SK-N-SH treated with all-trans-retinoic acid at 6 μM for 48 hours (cell line): ENCODE data around the gene ZACN.

ENCODE experiments used
- ATAC-seq: fragments of 200-7000 bp; cut with Tn5 transposase; 3 replicates; pipeline ENCODE4 v1.9.1; 2020; ENCODE audit warnings: mild to moderate bottlenecking, moderate library complexity
- ARNTL ChIP-seq: fragments of 450-650 bp; formaldehyde crosslinking; IDR thresholded peaks from 2 replicates; pipeline ENCODE4 v1.5.0; 2020; ENCODE audit warnings: low read depth, mild to moderate bottlenecking, moderate library complexity, borderline replicate concordance
- BACH2 ChIP-seq: fragments of 250-450 bp; sonication (Bioruptor Pico); IDR thresholded peaks from 2 replicates; pipeline ENCODE4 v1.9.0; 2021; ENCODE audit warnings: mild to moderate bottlenecking, borderline replicate concordance
- CSDC2 ChIP-seq: fragments of 250-450 bp; sonication (Bioruptor Pico); IDR thresholded peaks from 2 replicates; pipeline ENCODE4 v1.5.0; 2020; ENCODE audit warnings: mild to moderate bottlenecking, moderate library complexity
- ESRRG ChIP-seq: fragments of 250-450 bp; sonication (Bioruptor Pico); IDR thresholded peaks from 2 replicates; pipeline ENCODE4 v1.6.1; 2021; ENCODE audit warnings: mild to moderate bottlenecking
- GLIS3 ChIP-seq: fragments of 250-450 bp; sonication (Bioruptor Pico); IDR thresholded peaks from 2 replicates; pipeline ENCODE4 v1.5.0; 2020; ENCODE audit warnings: mild to moderate bottlenecking, moderate library complexity
- ISL1 ChIP-seq: fragments of 250-450 bp; sonication (Bioruptor Pico); IDR thresholded peaks from 2 replicates; pipeline ENCODE4 v2.1.2; 2022; ENCODE audit warnings: mild to moderate bottlenecking, moderate library complexity
- OSR1 ChIP-seq: fragments of 250-450 bp; sonication (Bioruptor Pico); IDR thresholded peaks from 2 replicates; pipeline ENCODE4 v1.8.0; 2022; ENCODE audit warnings: moderate library complexity, mild to moderate bottlenecking, inconsistent platforms
- PPARA ChIP-seq: fragments of 250-450 bp; sonication (Bioruptor Pico); IDR thresholded peaks from 2 replicates; pipeline ENCODE4 v1.5.0; 2020; ENCODE audit warnings: mild to moderate bottlenecking, borderline replicate concordance
- RARB ChIP-seq: fragments of 250-450 bp; sonication (Bioruptor Pico); IDR thresholded peaks from 2 replicates; pipeline ENCODE4 v1.8.0; 2021; ENCODE audit warnings: mild to moderate bottlenecking, moderate library complexity
- SNAI2 ChIP-seq: fragments of 250-450 bp; sonication (Bioruptor Pico); IDR thresholded peaks from 2 replicates; pipeline ENCODE4 v1.5.0; 2020; ENCODE audit warnings: mild to moderate bottlenecking, moderate library complexity
- TCF4 ChIP-seq: fragments of 250-450 bp; sonication (Bioruptor Pico); IDR thresholded peaks from 2 replicates; pipeline ENCODE4 v1.8.0; 2021; ENCODE audit warnings: mild to moderate bottlenecking, moderate library complexity, borderline replicate concordance
- ZFP3 ChIP-seq: fragments of 250-450 bp; sonication (Bioruptor Pico); IDR thresholded peaks from 2 replicates; pipeline ENCODE4 v1.5.0; 2020; ENCODE audit warnings: mild to moderate bottlenecking, moderate library complexity
- ZFP30 ChIP-seq: fragments of 450-650 bp; formaldehyde crosslinking; IDR thresholded peaks from 2 replicates; pipeline ENCODE4 v1.5.0; 2022; ENCODE audit warnings: mild to moderate bottlenecking, moderate library complexity
- ZNF565 ChIP-seq: fragments of 450-650 bp; formaldehyde crosslinking; conservative IDR thresholded peaks from 2 replicates; pipeline ENCODE4 v1.5.0; 2020; ENCODE audit warnings: low read depth, mild to moderate bottlenecking, moderate library complexity
- ZNF70 ChIP-seq: fragments of 450-650 bp; formaldehyde crosslinking; IDR thresholded peaks from 2 replicates; pipeline ENCODE4 v1.5.0; 2020; ENCODE audit warnings: mild to moderate bottlenecking, moderate library complexity
- ZNF8 ChIP-seq: fragments of 450-650 bp; formaldehyde crosslinking; IDR thresholded peaks from 2 replicates; pipeline ENCODE4 v1.5.0; 2020; ENCODE audit warnings: mild to moderate bottlenecking, moderate library complexity
- TF ChIP-seq, protein P1 (sequence below): fragments of 250-450 bp; sonication (Bioruptor Pico); IDR thresholded peaks from 2 replicates; pipeline ENCODE4 v1.5.1; 2020; ENCODE audit warnings: low read depth, mild to moderate bottlenecking, moderate library complexity
- TF ChIP-seq, protein P2 (sequence below): fragments of 250-450 bp; sonication (Bioruptor Pico); IDR thresholded peaks from 2 replicates; pipeline ENCODE4 v1.8.0; 2021; ENCODE audit warnings: low read depth, mild to moderate bottlenecking, moderate library complexity, borderline replicate concordance
- TF ChIP-seq, protein P3 (sequence below): fragments of 250-450 bp; sonication (Bioruptor Pico); IDR thresholded peaks from 2 replicates; pipeline ENCODE4 v1.5.1; 2021; ENCODE audit warnings: mild to moderate bottlenecking, moderate library complexity
- TF ChIP-seq, protein P4 (sequence below): fragments of 250-450 bp; sonication (Bioruptor Pico); IDR thresholded peaks from 2 replicates; pipeline ENCODE4 v1.8.0; 2020; ENCODE audit warnings: mild to moderate bottlenecking, moderate library complexity, borderline replicate concordance
- TF ChIP-seq, protein P5 (sequence below): fragments of 250-450 bp; sonication (Bioruptor Pico); IDR thresholded peaks from 2 replicates; pipeline ENCODE4 v1.5.0; 2020; ENCODE audit warnings: mild to moderate bottlenecking, moderate library complexity

The ZACN gene

DNA sequence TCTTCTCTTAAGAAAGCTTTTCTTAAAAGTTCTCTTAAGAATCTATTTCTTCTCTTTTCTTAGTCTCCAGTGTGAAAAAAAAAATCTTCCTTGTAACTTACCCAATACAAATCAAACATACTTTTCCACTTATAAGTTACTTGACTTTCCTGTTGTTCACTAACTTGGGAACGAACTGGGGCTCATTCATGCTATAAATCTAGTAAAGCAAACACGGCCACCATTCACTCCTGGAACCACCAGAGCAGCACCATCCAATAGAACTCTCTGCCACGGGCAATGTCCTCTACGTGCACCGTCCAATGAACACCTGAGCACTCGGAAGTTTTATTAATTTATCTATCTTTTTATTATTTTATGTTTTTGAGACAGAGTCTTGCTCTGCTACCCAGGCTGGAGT lies 27.4 kb upstream of the ZACN start:
- no peak for ATAC-seq
- TF ChIP-seq ESRRG (CRISPR knock-in tag) = no peak
- no peak for TF ChIP-seq CSDC2 (CRISPR knock-in tag)
- TF ChIP-seq ZFP3 (CRISPR knock-in tag) = no peak
- TF ChIP-seq OSR1 (CRISPR knock-in tag) = no peak
- TF ChIP-seq, protein P1, sequence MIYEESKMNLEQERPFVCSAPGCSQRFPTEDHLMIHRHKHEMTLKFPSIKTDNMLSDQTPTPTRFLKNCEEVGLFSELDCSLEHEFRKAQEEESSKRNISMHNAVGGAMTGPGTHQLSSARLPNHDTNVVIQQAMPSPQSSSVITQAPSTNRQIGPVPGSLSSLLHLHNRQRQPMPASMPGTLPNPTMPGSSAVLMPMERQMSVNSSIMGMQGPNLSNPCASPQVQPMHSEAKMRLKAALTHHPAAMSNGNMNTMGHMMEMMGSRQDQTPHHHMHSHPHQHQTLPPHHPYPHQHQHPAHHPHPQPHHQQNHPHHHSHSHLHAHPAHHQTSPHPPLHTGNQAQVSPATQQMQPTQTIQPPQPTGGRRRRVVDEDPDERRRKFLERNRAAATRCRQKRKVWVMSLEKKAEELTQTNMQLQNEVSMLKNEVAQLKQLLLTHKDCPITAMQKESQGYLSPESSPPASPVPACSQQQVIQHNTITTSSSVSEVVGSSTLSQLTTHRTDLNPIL (CRISPR knock-in tag) = no peak
- TF ChIP-seq ARNTL = no peak
- no peak for TF ChIP-seq RARB (CRISPR knock-in tag)
- TF ChIP-seq SNAI2 (CRISPR knock-in tag) = no peak
- TF ChIP-seq ZNF565 (CRISPR knock-in tag) = no peak
- no peak for TF ChIP-seq ZFP30 (CRISPR knock-in tag)
- TF ChIP-seq ISL1 = no peak
- TF ChIP-seq ZNF8 (CRISPR knock-in tag) = no peak
- TF ChIP-seq GLIS3 (CRISPR knock-in tag) = no peak
- TF ChIP-seq TCF4 (CRISPR knock-in tag) = no peak
- no peak for TF ChIP-seq BACH2
- TF ChIP-seq, protein P2, sequence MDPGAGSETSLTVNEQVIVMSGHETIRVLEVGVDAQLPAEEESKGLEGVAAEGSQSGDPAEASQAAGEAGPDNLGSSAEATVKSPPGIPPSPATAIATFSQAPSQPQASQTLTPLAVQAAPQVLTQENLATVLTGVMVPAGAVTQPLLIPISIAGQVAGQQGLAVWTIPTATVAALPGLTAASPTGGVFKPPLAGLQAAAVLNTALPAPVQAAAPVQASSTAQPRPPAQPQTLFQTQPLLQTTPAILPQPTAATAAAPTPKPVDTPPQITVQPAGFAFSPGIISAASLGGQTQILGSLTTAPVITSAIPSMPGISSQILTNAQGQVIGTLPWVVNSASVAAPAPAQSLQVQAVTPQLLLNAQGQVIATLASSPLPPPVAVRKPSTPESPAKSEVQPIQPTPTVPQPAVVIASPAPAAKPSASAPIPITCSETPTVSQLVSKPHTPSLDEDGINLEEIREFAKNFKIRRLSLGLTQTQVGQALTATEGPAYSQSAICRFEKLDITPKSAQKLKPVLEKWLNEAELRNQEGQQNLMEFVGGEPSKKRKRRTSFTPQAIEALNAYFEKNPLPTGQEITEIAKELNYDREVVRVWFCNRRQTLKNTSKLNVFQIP (CRISPR knock-in tag) = no peak

DNA sequence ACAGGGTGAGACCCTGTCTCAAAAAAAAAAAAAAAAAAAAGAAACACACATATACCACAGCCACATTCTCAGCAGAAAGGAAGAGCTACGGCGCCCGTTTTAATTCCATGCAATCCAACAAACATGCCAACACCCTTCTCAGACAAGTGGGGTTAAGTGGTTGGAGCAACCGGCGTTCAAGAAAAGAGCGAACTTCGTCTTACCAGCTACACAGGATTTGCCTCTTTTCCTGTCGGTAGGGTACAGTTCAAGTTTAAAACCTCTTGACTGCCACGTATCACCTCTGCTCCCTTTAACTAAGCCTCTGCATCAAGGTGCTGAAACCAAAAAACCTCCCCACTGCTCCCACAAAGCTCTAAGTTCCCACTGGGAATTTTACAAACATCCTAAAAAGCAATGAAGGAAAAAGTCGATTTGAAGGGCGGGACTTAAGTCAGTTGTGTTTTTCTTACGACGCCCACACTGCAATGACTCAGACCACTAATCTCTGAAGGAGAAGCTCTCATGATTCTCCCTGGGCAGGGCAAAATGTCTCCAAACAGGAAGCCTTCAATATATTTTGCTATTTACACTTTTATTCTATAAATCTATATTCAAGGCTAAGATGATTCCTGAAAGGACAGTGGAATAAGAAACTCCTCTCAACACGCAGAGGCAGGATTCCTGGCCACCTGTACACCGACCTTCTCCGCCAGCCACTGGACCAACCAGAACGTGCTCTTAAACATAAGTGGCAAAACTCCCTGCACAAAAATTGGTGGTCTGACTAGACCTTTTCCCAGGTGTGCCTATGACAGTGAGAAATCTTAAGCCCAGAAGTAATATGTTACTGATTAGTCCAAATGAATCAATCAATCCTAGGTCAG lies 25.5 kb upstream of the ZACN start:
- ATAC-seq = no peak

More for the DNA sequence above, 25.5 kb upstream of the ZACN start:
- TF ChIP-seq, protein P2 (CRISPR knock-in tag) = no peak
- TF ChIP-seq OSR1 (CRISPR knock-in tag) = no peak
- no peak for TF ChIP-seq RARB (CRISPR knock-in tag)
- TF ChIP-seq, protein P3, sequence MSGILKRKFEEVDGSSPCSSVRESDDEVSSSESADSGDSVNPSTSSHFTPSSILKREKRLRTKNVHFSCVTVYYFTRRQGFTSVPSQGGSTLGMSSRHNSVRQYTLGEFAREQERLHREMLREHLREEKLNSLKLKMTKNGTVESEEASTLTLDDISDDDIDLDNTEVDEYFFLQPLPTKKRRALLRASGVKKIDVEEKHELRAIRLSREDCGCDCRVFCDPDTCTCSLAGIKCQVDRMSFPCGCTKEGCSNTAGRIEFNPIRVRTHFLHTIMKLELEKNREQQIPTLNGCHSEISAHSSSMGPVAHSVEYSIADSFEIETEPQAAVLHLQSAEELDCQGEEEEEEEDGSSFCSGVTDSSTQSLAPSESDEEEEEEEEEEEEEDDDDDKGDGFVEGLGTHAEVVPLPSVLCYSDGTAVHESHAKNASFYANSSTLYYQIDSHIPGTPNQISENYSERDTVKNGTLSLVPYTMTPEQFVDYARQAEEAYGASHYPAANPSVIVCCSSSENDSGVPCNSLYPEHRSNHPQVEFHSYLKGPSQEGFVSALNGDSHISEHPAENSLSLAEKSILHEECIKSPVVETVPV (CRISPR knock-in tag) = no peak
- no peak for TF ChIP-seq ISL1
- TF ChIP-seq GLIS3 (CRISPR knock-in tag) = no peak
- no peak for TF ChIP-seq SNAI2 (CRISPR knock-in tag)
- no peak for TF ChIP-seq ZFP3 (CRISPR knock-in tag)
- TF ChIP-seq ARNTL = no peak
- TF ChIP-seq ZNF70 (CRISPR knock-in tag) = no peak
- TF ChIP-seq, protein P4, sequence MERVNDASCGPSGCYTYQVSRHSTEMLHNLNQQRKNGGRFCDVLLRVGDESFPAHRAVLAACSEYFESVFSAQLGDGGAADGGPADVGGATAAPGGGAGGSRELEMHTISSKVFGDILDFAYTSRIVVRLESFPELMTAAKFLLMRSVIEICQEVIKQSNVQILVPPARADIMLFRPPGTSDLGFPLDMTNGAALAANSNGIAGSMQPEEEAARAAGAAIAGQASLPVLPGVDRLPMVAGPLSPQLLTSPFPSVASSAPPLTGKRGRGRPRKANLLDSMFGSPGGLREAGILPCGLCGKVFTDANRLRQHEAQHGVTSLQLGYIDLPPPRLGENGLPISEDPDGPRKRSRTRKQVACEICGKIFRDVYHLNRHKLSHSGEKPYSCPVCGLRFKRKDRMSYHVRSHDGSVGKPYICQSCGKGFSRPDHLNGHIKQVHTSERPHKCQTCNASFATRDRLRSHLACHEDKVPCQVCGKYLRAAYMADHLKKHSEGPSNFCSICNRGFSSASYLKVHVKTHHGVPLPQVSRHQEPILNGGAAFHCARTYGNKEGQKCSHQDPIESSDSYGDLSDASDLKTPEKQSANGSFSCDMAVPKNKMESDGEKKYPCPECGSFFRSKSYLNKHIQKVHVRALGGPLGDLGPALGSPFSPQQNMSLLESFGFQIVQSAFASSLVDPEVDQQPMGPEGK = no peak
- TF ChIP-seq ZFP30 (CRISPR knock-in tag) = no peak
- TF ChIP-seq, protein P5, sequence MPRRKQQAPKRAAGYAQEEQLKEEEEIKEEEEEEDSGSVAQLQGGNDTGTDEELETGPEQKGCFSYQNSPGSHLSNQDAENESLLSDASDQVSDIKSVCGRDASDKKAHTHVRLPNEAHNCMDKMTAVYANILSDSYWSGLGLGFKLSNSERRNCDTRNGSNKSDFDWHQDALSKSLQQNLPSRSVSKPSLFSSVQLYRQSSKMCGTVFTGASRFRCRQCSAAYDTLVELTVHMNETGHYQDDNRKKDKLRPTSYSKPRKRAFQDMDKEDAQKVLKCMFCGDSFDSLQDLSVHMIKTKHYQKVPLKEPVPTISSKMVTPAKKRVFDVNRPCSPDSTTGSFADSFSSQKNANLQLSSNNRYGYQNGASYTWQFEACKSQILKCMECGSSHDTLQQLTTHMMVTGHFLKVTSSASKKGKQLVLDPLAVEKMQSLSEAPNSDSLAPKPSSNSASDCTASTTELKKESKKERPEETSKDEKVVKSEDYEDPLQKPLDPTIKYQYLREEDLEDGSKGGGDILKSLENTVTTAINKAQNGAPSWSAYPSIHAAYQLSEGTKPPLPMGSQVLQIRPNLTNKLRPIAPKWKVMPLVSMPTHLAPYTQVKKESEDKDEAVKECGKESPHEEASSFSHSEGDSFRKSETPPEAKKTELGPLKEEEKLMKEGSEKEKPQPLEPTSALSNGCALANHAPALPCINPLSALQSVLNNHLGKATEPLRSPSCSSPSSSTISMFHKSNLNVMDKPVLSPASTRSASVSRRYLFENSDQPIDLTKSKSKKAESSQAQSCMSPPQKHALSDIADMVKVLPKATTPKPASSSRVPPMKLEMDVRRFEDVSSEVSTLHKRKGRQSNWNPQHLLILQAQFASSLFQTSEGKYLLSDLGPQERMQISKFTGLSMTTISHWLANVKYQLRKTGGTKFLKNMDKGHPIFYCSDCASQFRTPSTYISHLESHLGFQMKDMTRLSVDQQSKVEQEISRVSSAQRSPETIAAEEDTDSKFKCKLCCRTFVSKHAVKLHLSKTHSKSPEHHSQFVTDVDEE = no peak
- TF ChIP-seq ZNF8 (CRISPR knock-in tag) = no peak
- TF ChIP-seq, protein P1 (CRISPR knock-in tag) = no peak
- no peak for TF ChIP-seq CSDC2 (CRISPR knock-in tag)
- TF ChIP-seq TCF4 (CRISPR knock-in tag) = no peak
- TF ChIP-seq PPARA = no peak
